PC-3 (cell line): Measurements from ENCODE around the gene TVP23C. TPM values are rescaled to one million over a fixed set of nuclear protein-coding genes. Genes with fewer than 3 reads are reported as not detected.

Experiments
- ATAC-seq: fragments of 200-7000 bp; cut with Tn5 transposase; 2 replicates; pipeline ENCODE4 v1.9.1; 2020; ENCODE audit warnings: mild to moderate bottlenecking, moderate library complexity
- BruUV-seq: library from RNA; stranded (reverse); fragments of 400-500 nt; replicated peaks from 2 replicates; lab custom pipeline; 2021; lab: Mats Ljungman, UMichigan
- CTCF ChIA-PET: fragments of 300-600 bp; sonication (Branson Sonifier 250); formaldehyde crosslinking; loops from one replicate; lab custom pipeline; 2022; ENCODE audit warnings: antibody characterized with exemption; lab: Charles Lee
- POLR2A ChIA-PET: fragments of 300-600 bp; sonication (Branson Sonifier 250); formaldehyde crosslinking; loops from one replicate; lab custom pipeline; 2022; ENCODE audit warnings: antibody characterized with exemption; ENCODE audit not compliant: unreplicated experiment; lab: Charles Lee
- DNase-seq: peaks from one replicate; pipeline ENCODE4 v3.0.0-alpha.2; 2015
- H2AFZ ChIP-seq: fragments of 300-600 bp; sonication (generic); 2 replicates; pipeline ENCODE4 v1.6.0; 2016; ENCODE audit warnings: antibody characterized with exemption, low read length
- H3F3A ChIP-seq: fragments of 300-600 bp; sonication (generic); one replicate; pipeline ENCODE4 v1.6.0; 2017; ENCODE audit warnings: antibody characterized with exemption, low read length, control low read depth, mild to moderate bottlenecking; ENCODE audit not compliant: unreplicated experiment
- H3K27ac ChIP-seq: fragments of 300-600 bp; sonication (generic); 2 replicates; pipeline ENCODE4 v1.5.1; 2016; ENCODE audit warnings: mild to moderate bottlenecking, low read length
- H3K27me3 ChIP-seq: fragments of 300-600 bp; sonication (generic); 2 replicates; pipeline ENCODE4 v1.6.1; 2016; ENCODE audit warnings: low read length, mixed read lengths
- H3K36me3 ChIP-seq: fragments of 300-600 bp; sonication (generic); 2 replicates; pipeline ENCODE4 v1.6.1; 2016; ENCODE audit warnings: low read depth, mixed run types, low read length, mixed read lengths
- H3K4me1 ChIP-seq: fragments of 300-600 bp; sonication (generic); 2 replicates; pipeline ENCODE4 v1.5.1; 2016; ENCODE audit warnings: low read length; ENCODE audit not compliant: insufficient read depth
- H3K4me2 ChIP-seq: fragments of 300-600 bp; sonication (generic); 2 replicates; pipeline ENCODE4 v1.6.0; 2016; ENCODE audit warnings: low read length
- H3K4me3 ChIP-seq: fragments of 300-600 bp; sonication (generic); 2 replicates; pipeline ENCODE4 v1.5.1; 2016; ENCODE audit warnings: mild to moderate bottlenecking, low read length, mixed read lengths
- H3K79me2 ChIP-seq: fragments of 300-600 bp; sonication (generic); 2 replicates; pipeline ENCODE4 v1.6.1; 2017; ENCODE audit warnings: low read length, mixed read lengths
- H3K9ac ChIP-seq: fragments of 300-600 bp; sonication (generic); 2 replicates; pipeline ENCODE4 v1.6.0; 2016; ENCODE audit warnings: mild to moderate bottlenecking, low read length
- H3K9me2 ChIP-seq: fragments of 300-600 bp; sonication (generic); replicated peaks from 2 replicates; pipeline ENCODE4 v1.6.1; 2016; ENCODE audit warnings: mixed run types, low read length, mixed read lengths
- H3K9me3 ChIP-seq: fragments of 300-600 bp; sonication (generic); 2 replicates; pipeline ENCODE4 v1.6.1; 2016; ENCODE audit warnings: low read length, mixed read lengths
- H4K20me1 ChIP-seq: fragments of 300-600 bp; sonication (generic); 2 replicates; pipeline ENCODE4 v1.6.1; 2016; ENCODE audit warnings: low read length, mixed read lengths
- CTCF ChIP-seq: fragments of 300-600 bp; sonication (generic); conservative IDR thresholded peaks from 2 replicates; pipeline ENCODE4 v1.5.1; 2017; ENCODE audit warnings: antibody characterized with exemption, low read depth, mild to moderate bottlenecking, low read length
- EZH2 ChIP-seq: fragments of 300-600 bp; sonication (generic); IDR thresholded peaks from one replicate; pipeline ENCODE4 v1.6.1; 2017; ENCODE audit warnings: antibody characterized with exemption, mild to moderate bottlenecking, low read length; ENCODE audit not compliant: unreplicated experiment
- EZH2phosphoT487 ChIP-seq: fragments of 300-600 bp; sonication (generic); IDR thresholded peaks from 2 replicates; pipeline ENCODE4 v1.6.1; 2018; ENCODE audit warnings: mild to moderate bottlenecking, antibody characterized with exemption, low read length, borderline replicate concordance
- intact Hi-C: fragments of 100-400 bp; cut with micrococcal nuclease; formaldehyde crosslinking; loops from 2 replicates; pipeline ENCODE4 v1.9.0; 2023
- total RNA-seq: library from RNA; depleted of rRNA; stranded (reverse); fragments of >200 nt; gene quantifications from 2 replicates; pipeline ENCODE4 v1.2.3, GENCODE V29; 2014; rRNA removed

Gene TVP23C
- total RNA-seq, 1 experiment from 2014 or later, result 23.7 TPM

GRCh38 chr17:15453782-15454181 lies 109.5 kb downstream of the TVP23C start:
- ChIA-PET CTCF (no interaction called here), POLR2A (no interaction called here)
- DNase-seq (no peak), ATAC-seq (no peak)
- Histone ChIP-seq H3K79me2 (no peaks in the 10 kb centered on the region), H3K9me3 (no peaks in the 10 kb centered on the region), H3K27ac (no peak overlapping the region), H3K9me2 (no peaks in the 10 kb centered on the region), H3K4me1 (peaks cover 5% of the 10 kb centered on the region; the same call in 1 of the 2 replicates), H3K27me3 (no peaks in the 10 kb centered on the region), H3F3A (no peaks in the 10 kb centered on the region), H3K36me3 (peaks cover 5% of the 10 kb centered on the region), H3K4me3 (no peak overlapping the region), H3K4me2 (no peak overlapping the region), H2AFZ (no peak overlapping the region), H3K9ac (no peak overlapping the region), H4K20me1 (no peaks in the 10 kb centered on the region)
- TF ChIP-seq EZH2, result no peak
- no peak for TF ChIP-seq EZH2phosphoT487
- no peak for TF ChIP-seq CTCF
- BruUV-seq, result no TSS peak
- intact Hi-C loops, result no loop called here

DNA sequence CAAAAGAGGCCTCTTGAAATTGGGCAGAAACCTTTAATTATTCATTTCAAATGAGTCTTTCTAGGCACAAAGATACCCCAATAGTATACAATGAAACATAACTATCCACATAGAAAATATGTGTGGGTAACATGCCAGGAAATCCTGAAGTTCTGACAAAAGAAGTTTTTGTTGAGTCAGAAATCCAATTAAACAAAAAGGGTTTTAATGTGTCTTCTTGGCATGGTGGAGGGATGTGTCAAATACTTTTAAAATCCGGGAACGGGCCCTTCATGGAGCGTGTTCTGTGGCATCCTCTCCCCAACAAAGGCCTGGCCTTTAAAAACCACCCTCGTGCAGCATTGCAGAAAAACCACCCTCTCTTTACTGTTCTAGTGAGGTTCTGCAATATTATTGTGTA lies 110.0 kb downstream of the TVP23C start:
- CTCF ChIA-PET, result no interaction called here
- Histone ChIP-seq H3K27ac (no peak overlapping the region), H3K4me3 (no peak overlapping the region), H3K9me2 (no peaks in the 10 kb centered on the region), H4K20me1 (no peaks in the 10 kb centered on the region), H3K4me2 (no peak overlapping the region), H3K4me1 (peaks cover 5% of the 10 kb centered on the region; the same call in 1 of the 2 replicates), H3K79me2 (no peaks in the 10 kb centered on the region), H3F3A (no peaks in the 10 kb centered on the region), H2AFZ (no peak overlapping the region), H3K9me3 (no peaks in the 10 kb centered on the region), H3K9ac (no peak overlapping the region), H3K36me3 (peaks cover 5% of the 10 kb centered on the region), H3K27me3 (no peaks in the 10 kb centered on the region)
- TF ChIP-seq CTCF (no peak), EZH2phosphoT487 (no peak), EZH2 (no peak)
- DNase-seq, result no peak
- ATAC-seq, result no peak
- POLR2A ChIA-PET, result no interaction called here
- BruUV-seq, result no TSS peak
- intact Hi-C loops, result no loop called here

GRCh38 chr17:15452746-15453145 lies 110.5 kb downstream of the TVP23C start:
- Histone ChIP-seq H3K36me3 (peaks cover 5% of the 10 kb centered on the region), H3K9me3 (no peaks in the 10 kb centered on the region), H2AFZ (no peak overlapping the region), H3F3A (no peaks in the 10 kb centered on the region), H3K9me2 (no peaks in the 10 kb centered on the region), H4K20me1 (no peaks in the 10 kb centered on the region), H3K4me3 (no peak overlapping the region), H3K9ac (no peak overlapping the region), H3K27me3 (no peaks in the 10 kb centered on the region), H3K79me2 (no peaks in the 10 kb centered on the region), H3K4me2 (no peak overlapping the region), H3K4me1 (peaks cover 5% of the 10 kb centered on the region; the same call in 1 of the 2 replicates), H3K27ac (no peak overlapping the region)
- ChIA-PET POLR2A (no interaction called here), CTCF (no interaction called here)
- DNase-seq, result no peak
- no TSS peak for BruUV-seq
- ATAC-seq, result no peak
- intact Hi-C loops, result no loop called here
- TF ChIP-seq EZH2phosphoT487 (no peak), CTCF (no peak), EZH2 (no peak)

Other genes starting within 250 kb of the TVP23C start
- gene TEKT3, start 221.9 kb downstream of the TVP23C start, total RNA-seq, result not detected in 2 replicates
- gene CDRT4, start 95.9 kb downstream of the TVP23C start, total RNA-seq, result 5.0 and 8.9 TPM in 2 replicates
- 7.0 and 7.2 TPM in 2 replicates for gene FBXW10B, start 56.2 kb upstream of the TVP23C start, total RNA-seq
- gene TRIM16, start 120.8 kb upstream of the TVP23C start, total RNA-seq, result 76.2 and 76.6 TPM in 2 replicates
- 49.6 and 94.1 TPM in 2 replicates for gene ZNF286A, start 136.3 kb upstream of the TVP23C start, total RNA-seq
- not detected in 2 replicates for gene TBC1D26, start 168.8 kb upstream of the TVP23C start, total RNA-seq